COLO829 (cell line): ENCODE measurements around the gene GUCD1.
"Not testable (repeated sequence)": the region's sequence is repeated elsewhere in the genome, so short reads cannot be mapped to it uniquely, and the experiment has no call there.

Experiments
- DNase-seq: peaks from one replicate; pipeline ENCODE4 v3.0.0; 2012; ENCODE audit warnings: low spot score

GUCD1 gene

DNA sequence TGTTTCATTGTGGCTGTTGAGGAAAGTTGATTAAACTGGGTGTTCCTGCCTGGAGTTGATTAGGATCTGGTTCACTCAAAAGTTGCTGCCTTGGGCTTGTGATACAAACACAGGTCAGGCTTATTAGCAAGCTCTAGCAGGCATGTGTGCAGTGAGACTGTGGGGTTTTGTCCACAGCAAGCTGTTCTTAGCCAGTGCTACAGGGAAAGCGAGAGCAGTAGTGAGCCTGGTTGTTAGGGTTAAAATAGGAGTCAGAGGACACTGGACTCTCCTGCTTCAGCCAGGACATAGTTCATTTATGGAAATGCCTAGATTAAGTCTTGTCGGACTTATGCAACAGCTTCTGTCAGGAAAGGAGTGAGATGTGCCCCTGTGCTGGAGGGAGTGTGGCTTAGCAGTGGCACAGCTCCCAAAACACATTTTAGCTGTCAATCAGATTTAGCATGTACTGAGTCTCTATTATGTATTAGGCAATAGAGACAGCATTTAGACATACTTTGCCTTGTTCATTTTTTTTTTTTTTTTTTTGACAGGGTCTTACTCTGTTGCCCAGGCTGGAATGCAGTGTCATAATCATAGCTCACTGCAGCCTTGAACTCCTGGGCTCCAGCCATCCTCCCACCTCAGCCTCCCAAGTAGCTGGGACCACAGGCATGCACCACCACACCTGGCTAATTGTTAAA, 9.6 kb upstream of the GUCD1 start:
- no peak for DNase-seq

DNA sequence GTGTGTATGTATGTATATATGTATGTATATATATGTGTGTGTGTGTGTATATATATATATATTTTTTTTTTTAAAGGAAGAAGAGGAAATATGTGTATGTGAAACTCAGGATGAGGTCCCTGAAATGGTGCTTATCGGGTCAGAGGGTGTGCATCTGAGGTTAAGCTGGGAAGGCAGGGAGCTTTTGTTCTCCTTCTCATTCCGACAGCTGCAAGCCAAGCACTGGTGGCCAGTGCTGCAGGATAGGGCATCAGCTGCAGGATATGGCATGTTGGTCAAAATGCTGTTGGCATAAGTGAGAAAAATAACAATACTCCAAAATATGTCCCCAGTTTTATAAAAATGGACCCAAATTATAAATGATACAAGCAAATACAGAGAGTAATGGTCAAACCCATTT, 8.3 kb upstream of the GUCD1 start:
- no peak for DNase-seq

DNA sequence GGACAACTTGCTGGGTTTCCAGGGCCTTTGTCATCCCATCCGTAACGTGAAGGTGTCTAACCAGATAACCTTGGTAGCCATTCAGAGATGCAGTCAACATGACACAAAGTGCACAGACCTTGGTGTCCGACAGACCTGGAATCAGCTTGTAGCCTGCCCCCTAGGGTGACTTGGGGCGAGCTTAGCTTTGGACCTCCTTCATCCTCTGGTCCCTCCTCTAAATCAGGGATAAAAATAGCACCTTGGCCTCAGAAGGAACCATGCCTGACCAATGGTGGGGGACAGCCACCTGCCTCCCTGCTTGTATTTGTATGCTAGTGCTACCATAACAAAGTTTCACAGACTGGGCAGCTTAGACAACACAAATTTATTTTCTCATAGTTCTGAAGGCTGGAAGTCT, 4.5 kb upstream of the GUCD1 start:
- no peak for DNase-seq

DNA sequence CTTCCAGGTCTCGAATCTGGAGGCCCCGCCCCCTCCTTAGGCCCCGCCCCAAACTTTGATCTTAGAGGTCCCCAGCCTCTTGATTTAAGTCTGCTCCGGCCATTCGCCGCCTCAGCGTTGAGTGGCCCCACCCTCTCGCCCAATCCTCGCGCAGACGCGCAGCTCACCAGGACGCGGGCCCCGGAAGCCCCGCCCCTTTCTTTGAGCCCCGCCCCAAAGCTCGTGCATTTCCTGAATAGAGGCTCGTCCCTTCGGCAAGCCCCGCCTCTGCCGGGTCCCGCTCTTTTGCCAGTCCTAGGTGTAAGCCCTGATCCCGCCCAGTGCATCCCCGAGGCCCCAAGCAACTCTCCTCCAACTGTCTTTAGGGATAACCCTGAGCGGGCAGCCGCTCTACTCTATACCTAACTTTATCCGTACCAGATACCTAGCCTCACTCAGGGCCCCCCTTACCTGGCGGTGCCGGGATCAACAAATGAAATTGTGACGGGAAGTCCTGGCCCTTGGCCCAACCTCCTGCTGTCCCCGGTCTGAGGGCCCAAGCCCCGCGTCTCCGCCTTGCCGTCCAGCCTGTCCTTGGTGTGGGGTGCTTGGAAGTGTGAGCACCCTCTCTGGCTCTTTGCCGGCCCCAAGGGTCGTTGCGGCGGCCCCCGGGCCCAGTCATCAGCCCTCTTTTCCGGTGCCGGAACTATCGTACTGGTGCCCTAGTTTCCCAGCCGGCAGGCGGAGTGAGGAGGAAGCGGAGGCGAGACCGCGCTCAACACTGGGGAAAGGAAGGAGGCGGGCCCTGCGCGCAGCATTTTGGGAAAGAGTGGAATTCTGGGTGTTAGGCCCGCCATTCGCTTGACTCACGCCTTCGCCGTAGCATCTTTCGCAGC, 464 bp upstream of the GUCD1 start, which contains the start of gene SNRPD3:
TSS of gene SNRPD3 (plus strand) at position 835 of the 875 bp plus-strand sequence. CDS start 1,676 bp downstream, outside the sequence.
- peak; percentile 100 for DNase-seq

DNA sequence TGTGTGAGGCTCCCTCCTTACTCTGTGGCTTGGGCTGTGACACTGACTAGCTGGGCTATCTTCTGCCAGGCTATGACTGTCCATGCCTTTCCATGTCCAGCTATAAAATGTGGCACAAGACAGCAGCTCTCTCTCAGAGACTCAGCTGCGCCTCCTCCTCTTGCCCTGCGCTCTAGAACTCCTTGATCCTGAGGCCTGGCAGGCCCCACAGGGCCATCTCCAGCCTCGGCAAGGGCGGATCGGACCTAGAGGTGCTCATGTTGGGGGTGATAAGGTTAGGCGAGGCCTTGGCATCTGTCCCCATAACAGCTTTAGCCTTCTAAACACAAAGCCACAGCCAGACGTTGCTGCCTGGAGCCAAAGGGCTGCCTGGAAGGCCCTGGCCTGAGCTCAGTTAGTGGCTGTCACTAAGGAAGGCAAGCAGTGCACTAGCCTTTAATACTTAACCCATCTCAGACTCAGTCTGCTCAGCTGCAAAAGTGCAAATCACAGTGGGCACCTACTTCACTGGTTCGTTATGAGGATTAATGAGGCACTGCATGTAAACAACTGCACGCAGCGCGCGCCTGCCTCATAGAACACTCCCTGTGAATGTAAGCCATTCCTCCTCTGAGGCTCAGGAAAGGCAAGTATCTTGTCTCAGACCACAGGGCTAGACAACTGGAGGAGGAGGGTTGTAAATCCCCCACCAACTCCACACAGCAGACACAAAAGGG, 1.2 kb downstream of the GUCD1 start:
- no peak for DNase-seq

DNA sequence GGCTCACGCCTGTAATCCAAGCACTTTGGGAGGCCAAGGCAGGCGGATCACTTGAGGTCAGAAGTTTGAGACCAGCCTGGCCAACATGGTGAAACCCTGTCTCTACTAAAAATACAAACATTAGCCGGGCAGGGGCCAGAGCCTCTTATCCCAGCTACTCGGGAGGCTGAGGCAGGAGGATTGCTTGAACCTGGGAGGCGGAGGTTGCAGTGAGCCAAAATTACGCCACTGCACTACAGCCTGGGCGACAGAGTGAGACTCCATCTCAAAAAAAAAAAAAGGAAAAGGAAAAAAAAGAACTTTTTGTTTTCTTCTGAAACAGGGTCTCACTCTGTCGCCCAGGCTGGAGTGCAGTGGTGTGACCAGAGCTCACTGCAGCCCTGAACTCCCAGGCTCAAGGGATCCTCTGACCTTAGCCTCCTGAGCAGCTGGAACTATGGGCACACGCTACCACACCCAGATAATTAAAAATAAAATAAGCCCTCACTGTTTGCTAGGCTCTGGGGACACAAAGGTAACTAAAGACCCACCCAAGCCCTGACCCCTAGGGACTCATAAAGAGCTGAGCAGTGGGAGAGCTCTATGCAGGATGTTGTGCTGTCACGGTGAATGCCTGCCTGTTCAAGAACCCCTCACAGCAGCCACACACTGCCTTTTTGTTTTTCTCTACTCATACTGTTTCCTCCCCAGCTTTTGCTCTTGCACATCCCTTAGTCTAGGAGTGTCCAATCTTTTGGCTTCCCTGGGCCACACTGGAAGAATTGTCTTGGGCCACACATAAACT, 2.2 kb downstream of the GUCD1 start:
- DNase-seq = peak; percentile 95

DNA sequence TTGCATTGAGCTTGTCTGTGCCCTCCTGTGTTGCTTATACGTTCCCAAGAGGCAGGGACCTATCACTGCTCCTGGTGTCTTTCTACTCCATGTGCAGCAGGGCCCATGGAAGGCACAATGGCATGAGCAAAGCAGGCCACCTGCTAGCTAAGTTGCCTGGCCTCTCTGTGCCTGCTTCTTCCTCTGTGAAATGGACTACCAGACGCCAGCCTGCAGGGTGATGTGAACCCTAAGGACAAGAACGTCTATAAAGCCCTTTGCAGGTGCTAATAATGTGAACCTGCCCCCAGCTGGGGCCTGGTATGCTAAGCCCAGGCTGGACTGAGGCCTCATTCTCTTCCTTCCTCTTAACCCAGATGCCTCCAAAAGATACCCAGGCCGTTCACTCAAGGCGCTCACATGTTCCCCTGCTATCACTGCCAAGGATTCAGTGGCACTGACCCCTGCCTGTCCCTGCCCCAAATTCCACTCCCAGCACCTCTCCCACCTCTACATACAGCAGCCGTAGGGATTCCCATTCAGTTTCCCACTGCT, 4.0 kb downstream of the GUCD1 start:
- DNase-seq = no peak

DNA sequence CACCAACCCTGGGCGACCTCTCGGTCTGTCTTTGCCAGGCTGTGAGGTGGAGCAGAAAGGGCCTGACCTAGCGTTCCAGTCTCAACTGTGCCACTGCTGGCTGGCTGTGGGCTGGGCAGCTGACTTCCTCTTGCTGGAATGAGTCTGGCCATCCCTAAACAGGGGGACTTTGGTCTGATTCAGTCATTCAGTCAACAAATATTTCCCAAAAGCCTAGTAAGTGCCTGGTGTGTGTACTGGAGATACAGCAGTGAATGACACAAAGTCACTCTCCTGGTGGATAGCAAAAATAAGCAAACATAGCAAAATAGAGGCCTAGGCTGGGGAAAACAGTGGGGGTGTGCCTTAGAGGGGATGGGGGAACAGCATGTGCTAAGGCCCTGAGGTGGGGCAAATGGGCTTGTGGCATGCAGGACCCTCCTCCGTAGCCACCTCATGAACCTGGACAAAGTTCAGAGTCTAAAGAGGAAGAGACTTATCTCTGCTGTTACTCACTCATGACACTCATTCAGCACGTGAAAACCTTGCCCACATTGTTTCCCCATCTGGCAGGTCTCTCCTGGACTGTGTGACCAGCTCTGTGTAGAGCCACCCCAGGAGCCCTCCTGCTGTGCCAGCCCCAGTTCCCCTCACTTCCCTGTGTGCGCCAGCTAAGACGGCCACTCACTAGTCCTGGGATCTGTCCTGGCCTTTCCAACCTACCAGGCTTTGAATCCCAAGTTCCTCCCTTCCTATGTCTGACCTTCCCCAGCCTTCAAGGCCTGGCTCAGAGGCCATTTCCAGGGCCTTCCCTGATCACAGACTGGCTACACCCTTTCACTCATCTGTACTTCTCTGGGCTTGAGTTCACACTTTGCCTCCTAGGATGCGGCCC, 4.7 kb downstream of the GUCD1 start:
- no peak for DNase-seq

DNA sequence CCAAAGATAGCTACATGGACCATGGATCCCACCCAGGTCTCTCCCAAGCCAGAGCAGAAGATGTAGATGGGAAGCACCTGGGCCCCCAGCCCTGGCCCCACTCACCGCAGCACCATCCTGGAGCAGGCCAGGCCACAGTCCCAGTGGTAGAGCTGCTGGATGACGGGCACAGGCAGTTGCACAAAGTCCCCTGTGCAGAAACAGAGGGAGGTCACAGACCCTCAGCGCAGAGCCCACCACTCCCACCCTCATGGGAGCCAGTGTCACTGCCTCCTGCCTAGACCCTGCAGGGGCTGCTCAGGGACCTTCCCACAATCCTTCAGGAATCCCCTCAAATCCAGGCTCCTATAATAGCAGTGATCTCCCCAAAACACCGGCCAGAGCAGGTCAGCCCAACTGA, 6.1 kb downstream of the GUCD1 start:
- no peak for DNase-seq

DNA sequence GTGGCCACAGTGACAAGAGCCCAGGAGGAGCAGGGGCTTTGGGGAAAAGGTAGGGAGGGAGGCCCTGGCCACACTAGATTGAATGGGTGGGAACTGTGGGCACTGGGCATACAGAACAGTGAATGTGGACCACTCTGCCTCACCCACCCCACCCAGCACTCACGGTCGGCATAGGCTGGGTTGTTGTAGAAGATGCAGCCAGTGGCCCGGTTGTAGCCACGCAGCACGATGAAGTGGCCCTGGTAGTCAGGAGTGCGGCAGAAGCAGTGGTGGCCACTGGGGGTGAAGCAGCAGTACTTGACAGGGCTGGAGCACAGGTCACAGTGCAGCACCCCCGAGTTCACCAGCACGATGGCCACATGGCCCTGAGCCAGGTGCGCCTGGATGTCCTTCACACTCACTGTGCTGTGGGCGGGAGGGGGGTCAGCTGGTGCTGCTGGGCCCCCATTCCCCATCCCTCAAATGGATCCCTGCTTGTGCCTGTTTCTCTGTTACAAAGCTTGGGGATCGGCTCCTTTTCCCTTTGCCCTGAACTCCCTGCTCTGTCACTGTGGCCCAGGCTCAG, 11.2 kb downstream of the GUCD1 start:
- no peak for DNase-seq

DNA sequence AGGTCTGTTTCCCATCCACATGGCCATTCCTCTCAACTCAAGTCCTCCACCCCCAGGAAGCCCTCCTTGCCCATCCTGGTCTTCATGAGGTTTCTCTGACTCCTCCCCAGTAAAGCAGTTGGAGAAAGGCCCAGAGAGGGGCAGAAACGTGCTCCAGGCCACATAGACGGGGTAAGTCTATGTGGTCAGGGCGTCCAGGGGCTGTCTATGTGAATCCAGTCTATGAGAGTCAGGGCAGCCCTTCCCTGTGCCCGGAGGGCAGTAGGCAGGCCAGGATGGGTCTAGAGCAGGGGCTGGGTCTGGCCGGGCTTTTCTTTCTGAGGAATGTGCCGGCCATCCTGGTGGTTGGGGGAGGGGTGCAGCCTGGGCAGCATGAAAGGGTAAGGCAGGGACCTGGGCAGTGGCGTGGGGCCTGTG, 11.7 kb downstream of the GUCD1 start:
- DNase-seq = no peak

DNA sequence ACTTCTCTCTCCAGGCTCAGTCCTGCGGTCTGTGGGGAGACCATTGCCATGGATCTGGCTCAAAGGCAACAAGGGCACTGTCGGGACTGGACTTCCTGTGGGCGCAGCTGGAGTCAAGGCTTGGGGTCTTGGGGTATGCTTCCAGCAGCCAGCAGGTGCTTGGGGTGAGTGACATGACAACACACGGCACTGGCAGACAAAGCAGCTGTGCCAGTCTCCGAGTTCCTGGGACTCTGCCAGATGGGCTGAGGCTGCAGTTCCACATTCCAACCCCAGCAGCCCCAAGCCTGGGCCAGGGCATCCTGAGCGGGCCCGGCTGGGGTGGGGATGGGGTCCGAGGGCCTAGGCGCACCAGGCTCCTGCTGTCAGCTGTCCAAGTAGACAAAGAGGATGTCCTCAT, 12.3 kb downstream of the GUCD1 start:
- no peak for DNase-seq

DNA sequence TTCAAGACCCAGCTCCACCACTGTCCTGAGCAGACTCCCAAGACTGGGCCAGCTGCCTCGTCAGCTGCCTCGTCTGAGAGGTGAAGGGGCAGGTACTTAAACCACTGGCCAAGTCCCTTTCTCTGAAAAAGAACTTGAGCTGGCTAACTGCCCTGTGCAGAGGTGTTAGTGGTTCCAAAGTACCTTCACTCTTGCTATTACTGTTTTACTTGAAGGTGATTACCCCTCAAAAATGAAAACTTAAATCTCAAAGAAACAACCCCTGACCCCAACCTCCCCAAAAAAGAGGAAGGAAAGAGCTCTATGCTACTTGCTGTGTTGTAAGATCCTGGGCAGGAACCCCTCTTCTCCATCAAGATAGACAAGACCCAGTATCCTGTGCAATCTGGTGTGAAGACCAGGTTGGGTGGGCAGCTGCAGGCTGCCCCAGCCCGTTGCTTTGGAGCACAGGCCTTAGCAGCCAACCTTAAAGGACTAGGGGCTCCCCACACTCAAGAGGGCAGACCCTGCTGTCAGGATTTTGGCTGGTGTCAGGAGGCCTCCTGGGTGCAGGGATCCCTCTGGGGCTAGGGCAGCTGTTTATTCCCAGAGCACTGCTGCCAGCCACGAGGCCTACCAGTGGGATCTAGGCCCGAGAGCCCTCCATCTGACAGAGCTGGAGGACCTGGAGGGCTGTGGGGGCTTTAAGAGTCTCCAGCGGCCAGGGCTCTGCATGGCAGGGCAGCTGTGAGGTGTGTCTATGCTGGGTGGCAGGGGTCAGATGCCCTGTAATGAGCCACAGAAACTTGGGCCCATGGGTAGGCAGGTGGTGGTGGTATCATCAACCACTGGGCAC, 13.0 kb downstream of the GUCD1 start:
- no peak for DNase-seq

DNA sequence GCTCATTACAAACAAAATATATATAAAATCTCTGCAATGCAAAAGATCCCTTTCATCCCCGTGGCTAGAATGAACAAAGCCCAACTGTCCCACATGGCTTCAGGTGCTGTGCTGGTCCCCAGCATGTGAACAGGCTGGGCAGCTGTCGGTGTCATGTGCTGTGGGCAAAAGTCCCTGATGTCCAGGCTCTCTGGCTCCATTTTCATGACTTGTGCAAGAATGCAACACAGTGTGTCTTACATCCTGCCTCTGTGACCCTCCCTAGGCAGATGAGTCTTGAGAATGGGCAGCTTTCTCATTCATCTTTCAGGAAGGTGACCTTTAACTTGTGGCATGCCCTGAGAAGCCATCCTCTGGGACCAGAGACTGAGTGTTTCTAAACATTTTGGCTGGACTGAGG, 14.5 kb downstream of the GUCD1 start:
- no peak for DNase-seq

DNA sequence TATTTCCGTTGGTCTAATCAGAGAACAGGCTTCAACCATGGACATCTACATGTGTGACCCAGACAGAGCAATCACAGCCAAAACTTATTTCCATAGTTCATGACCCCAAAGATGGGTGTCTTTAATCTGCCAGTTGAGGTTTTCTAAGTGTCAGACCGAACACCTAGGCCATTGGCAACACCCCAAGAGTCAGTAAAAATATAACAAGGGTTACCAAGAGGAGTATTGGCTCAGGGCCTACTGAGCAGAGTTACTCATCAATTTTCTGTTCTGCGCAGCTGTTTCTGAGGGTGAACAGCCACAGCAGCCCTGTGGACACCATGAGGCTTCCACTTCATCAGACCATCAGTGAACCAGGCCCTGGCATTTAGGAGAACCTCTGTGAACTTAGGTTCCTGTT, 18.8 kb downstream of the GUCD1 start:
- DNase-seq = no peak

DNA sequence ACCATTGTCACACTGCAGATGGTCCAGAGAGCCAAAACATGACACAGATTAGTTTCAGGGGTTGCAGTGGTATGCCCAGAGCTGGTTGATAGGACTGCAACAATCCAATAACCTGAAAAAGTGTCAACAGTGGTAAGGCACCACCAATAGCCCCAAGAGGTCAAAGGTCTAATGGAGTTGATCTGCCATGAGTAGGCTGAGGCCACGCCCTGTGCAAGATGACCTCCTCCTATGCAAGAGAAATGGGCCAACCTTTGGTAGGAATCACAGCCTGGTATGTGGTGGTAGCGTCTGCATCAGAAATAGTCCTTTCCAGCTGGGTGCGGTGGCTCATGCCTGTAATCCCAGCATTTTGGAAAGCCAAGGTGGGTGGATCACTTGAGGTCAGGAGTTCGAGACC, 19.6 kb downstream of the GUCD1 start:
- no peak for DNase-seq

DNA sequence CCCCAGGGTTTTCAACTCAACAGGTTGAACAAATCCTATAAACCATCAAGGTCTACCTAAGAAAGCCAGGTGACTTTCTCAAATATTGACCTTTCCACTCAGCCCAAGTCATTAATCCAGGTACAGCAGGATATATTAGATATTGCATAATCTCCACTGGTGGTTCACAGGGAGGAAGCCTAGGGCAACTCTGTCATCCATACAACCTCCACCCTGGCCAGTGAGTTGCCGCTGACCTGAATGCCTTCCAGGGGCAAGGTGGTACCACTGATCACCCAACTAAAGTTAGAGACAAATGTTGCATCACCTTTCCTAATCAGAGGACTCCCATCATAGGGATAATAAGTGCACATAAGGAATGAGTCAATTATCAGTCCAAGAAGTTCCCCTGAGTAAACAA, 22.9 kb downstream of the GUCD1 start:
- DNase-seq = no peak

DNA sequence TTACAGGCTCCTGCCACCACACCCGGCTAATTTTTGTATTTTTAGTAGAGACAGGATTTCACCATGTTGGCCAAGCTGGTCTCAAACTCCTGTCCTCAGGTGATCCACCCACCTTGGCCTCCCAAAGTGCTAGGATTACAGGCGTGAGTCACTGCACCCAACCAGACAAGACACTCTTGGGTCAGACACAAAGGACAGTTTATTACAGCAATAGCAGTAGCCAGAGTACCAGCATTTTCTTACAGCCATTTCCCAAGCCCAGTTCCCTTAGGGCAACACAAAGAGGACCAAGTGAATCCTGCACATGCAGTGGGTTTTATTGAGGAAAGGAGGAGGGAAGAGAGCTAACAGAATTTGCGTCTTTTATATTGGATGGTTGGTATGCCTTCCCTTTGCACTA, 24.0 kb downstream of the GUCD1 start:
- not testable (repeated sequence) for DNase-seq

DNA sequence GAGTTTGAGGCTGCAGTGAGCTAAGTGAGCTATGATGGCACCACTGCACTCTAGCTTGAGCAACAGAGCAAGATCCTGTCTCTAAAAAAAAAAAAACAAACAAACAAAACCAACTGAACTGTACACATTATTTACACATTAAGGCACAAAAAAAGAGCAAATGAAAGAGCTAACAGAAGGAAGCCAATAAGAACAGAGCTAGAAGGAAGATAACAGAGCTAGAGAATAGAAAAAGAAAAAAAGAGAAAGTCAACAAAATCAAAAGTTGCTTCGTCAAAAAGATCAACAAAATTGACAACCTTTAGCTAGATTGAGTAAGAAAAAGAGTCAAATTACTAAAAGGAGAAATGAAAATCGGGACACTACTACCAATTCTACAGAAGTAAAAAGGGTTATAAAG, 25.0 kb downstream of the GUCD1 start:
- no peak for DNase-seq

DNA sequence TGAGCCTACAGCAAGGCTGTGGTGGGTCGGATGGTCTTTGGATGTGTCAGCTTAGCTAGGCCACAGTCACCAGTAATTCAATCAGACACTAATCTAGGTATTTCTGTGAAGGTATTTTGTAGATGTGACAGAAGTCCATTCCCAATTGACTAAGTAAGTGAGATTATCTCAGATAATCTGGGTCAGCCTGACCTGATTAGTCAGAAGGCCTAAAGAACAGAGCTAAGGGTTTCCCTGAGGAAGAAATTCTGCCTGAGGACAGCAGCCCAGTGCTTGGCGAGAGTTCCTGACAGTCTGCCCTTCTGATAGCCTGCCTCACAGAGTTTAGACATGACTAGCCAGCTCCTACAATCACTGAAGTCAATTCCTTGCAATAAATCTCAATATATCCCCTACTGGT, 28.7 kb downstream of the GUCD1 start:
- no peak for DNase-seq
